GM19324 (cell line): ENCODE results near the gene THAP11.
"Not testable (repeated sequence)": the region's sequence is repeated elsewhere in the genome, so short reads cannot be mapped to it uniquely, and the experiment has no call there.

Experiments used
- ATAC-seq: cut with Tn5 transposase; IDR thresholded peaks from one replicate; pipeline ENCODE4 v1.9.1; 2021; ENCODE audit warnings: mild to moderate bottlenecking, moderate library complexity; ENCODE audit not compliant: unreplicated experiment, low FRiP score

The THAP11 gene

GRCh38 chr16:67860589-67861398 lies 18.7 kb downstream of the THAP11 start:
- no peak for ATAC-seq

DNA sequence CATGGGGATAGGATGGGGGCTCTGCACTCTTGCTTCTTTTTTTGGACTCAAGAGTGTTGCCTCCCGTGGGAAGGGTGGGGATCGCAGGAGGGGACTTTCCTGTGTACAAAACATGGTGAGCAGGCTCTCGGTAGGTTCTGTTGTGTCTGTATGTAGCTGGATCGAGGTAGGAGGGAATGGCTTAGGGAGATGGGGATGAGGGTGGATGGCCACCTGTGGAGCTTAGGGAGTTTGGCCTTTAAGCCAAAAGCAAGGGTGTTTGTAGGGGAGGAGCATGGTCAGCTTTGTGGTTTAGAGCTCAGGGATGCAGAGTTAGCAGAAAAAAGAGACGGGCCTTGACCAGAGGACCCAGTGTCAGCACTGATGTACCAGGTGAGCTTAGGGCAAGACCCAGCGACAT lies 19.8 kb downstream of the THAP11 start:
- ATAC-seq: no peak

DNA sequence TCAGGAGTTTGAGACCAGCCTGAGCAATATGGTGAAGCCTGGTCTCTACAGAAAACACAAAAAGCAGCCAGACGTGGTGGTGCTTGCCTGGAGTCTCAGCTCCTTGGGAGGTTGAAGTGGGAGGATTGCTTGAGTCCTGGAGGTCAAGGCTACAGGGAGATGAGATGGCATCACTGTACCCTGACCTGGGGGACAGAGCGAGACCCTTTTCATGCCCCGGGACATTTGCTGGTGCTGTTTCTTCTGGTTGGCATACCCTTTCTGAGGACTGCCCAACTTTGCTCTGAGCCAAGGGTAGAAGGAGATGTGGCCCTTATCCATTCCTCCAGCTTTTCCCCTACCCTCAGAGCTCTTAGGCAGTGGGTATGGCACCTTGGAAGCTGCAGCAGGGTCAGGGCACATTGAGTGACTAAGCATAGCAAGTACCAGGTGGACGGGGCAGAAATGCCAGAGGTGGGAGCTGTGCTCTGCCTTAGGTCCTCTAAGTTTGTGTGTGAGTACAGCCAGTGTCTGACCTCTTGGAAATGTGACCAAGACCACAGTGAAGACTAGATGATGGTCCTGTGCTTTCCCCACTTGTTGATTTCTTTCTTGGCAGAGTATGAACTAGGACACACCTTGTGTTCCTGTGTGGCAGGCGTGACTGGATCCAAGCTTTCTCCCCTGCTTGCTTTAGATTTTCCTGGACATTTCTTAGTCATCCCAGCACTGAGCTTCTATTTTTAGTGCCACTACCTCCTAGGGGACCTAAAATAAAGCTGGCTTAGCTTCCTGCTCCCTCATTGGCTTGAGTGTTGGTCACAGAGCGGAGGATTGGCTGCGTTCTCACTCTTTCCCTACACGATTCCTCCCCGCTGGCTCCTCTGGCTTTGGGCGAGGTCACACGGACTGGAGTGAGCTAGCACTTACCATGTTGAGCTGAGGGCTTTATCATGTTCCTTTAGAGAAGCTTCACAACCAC lies 20.8 kb downstream of the THAP11 start:
- ATAC-seq: no peak

DNA sequence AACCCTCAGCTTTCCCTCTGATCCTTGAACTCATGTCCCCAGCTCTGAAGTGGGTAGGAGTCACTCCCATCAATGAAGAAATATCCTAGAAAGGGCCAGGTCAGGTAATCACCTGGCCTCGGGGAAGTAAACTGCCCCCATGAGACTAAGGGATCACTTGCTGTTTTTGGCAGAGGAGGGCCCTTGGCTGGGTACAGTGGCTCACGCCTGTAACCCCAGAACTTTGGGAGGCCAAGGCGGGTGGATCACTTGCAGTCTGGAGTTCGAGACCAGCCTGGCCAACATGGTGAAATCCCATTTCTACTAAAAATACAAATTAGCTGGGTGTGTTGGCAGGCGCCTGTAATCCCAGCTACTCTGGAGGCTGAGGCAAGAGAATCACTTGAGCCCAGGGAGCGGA lies 21.9 kb downstream of the THAP11 start:
- ATAC-seq: not testable (repeated sequence)

GRCh38 chr16:67864594-67864993 lies 22.5 kb downstream of the THAP11 start:
- no peak for ATAC-seq

GRCh38 chr16:67865318-67865717 lies 23.2 kb downstream of the THAP11 start:
- ATAC-seq: no peak

GRCh38 chr16:67868290-67868689 lies 26.2 kb downstream of the THAP11 start:
- no peak for ATAC-seq

GRCh38 chr16:67869653-67870052 lies 27.5 kb downstream of the THAP11 start:
- ATAC-seq: no peak

DNA sequence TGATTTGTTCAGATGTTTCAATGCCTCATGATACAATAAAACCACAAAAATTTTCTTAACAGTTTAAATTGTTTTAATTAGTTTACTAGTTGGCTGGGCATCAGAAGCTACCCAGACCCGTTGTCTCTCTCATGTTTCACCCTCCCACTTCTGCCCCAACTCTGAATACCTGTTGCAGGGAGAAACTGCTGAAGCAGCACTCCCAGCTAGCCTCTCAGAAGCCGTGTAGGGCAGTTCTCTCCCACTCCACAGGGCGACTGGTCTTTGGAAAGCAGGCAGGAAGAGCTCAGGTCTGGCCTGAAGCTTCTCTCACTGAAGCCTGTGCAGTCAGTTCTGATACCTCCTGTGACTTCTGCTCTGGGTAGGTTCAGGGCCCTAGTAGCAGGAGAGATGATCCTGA lies 29.1 kb downstream of the THAP11 start:
- no peak for ATAC-seq

- no peak for ATAC-seq
Measured at GRCh38 chr16:67872131-67872630, 30.1 kb downstream of the THAP11 start.

DNA sequence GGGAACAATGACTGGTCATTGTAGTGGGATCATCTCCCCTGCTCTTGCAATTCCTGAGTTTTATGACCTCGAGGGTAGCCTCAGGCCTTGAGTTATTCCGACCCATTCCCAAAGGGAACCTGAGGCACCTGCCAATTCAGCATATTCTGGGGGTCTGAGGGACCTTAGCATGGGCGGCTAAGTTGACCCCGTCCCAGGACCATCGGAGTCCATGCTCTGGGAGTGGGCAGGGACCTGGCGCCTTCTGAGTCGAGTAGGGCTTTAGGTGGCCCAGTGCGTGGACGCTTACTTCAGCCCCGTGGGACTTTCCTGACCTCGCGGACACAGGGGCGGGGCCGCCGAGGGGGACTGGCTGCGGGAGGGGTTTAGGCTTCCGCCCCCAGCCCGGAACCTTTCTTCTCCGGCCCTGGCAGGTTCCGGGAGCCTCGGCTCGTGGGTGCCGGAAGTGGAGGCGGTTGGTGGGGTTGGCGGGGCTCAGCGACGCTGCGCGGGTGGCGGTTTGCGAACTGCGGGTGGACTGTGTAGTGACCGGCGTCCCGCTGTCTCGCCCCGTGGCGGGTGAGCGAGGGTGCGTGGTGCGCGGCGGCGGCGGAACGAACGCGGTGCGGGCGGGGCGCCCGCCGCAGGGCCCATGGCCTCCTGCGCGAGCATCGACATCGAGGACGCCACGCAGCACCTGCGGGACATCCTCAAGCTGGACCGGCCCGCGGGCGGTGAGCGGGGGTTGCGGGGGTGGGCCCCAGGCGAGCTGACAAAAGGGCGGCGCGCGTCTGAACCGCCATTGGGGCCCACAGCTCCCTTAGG lies 30.7 kb downstream of the THAP11 start, which contains the start of gene EDC4:
EDC4 (plus strand) TSS at position 422 of the 804 bp plus-strand sequence; CDS start at position 632, 210 bp downstream.
- peak; percentile 90 for ATAC-seq

GRCh38 chr16:67873435-67874370 lies 31.6 kb downstream of the THAP11 start:
- no peak for ATAC-seq

DNA sequence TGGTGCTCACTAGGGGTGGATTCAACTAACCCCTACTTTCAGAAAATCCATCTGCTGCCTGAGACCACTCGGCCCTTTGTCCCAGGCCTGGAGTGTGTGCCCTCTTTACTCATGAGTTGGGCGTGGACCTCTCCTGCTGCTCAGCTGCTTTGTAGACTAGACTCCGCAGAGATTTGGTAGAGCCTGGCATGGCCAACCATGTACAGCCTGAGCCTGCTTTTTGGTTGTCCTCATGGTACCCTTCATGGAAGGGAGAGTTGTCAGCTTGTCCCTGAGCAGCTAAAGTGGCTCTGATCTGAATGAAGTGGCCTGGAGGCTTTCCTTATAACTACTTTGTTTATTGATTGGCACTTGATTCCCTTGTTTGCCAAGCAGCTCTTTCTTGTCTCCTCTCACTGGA lies 32.3 kb downstream of the THAP11 start:
- ATAC-seq: no peak

DNA sequence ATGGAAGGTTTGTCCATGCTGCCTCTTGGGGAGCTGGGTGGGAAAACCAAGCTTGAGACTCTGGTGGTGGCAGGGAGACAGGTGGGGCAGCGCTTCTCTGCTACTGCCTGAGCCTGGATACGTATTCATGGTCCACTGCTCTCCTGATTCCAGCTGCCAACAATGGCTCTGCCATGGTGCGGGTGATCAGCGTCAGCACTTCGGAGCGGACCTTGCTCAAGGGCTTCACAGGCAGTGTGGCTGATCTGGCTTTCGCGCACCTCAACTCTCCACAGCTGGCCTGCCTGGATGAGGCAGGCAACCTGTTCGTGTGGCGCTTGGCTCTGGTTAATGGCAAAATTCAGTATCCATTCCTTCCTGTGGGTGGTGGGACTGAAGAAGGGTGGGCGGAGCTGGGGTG lies 34.9 kb downstream of the THAP11 start:
- no peak for ATAC-seq

GRCh38 chr16:67878232-67878631 lies 36.1 kb downstream of the THAP11 start:
- ATAC-seq: no peak

DNA sequence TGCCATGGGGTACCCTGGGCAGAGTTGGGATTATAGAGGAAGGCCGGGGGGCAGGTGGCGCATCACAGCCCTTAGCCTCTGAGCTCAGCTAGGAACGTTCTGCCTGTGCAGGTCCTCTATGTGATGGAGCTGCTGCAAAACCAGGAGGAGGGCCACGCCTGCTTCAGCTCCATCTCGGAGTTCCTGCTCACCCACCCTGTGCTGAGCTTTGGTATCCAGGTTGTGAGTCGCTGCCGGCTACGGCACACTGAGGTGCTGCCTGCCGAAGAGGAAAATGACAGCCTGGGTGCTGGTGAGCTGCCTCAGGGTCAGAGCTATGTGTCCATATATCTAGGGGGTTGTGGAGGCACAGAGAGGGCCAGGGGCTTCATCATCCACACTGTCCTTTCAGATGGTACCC lies 36.7 kb downstream of the THAP11 start:
- ATAC-seq: no peak

DNA sequence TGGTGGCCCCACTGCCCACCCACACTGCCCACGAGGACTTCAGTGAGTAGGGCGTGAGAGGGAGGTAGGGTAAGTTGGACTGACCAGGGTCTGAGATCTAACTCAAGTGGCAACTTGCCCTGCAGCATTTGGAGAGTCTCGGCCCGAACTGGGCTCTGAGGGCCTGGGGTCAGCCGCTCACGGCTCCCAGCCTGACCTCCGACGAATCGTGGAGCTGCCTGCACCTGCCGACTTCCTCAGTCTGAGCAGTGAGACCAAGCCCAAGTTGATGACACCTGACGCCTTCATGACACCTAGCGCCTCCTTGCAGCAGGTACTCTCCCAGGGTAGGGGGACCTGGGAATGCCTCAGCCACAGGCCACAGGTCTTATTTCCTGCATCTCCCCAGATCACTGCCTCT lies 37.3 kb downstream of the THAP11 start:
- no peak for ATAC-seq

GRCh38 chr16:67879936-67880335 lies 37.8 kb downstream of the THAP11 start:
- no peak for ATAC-seq

- no peak for ATAC-seq
Measured at GRCh38 chr16:67880584-67880983, 38.5 kb downstream of the THAP11 start.
